H9 (cell line): ENCODE results near the gene HAGHL. TPM values are rescaled to one million over a fixed set of nuclear protein-coding genes. Genes with fewer than 3 reads are reported as not detected.

Experiments used
- DNase-seq: peaks from one replicate; pipeline ENCODE4 v3.0.0-alpha.2; 2017
- H2AFZ ChIP-seq: one replicate; pipeline ENCODE4 v1.6.1; 2013; ENCODE audit warnings: mild to moderate bottlenecking, low read length, control low read depth, moderate library complexity
- H2AK5ac ChIP-seq: 2 replicates; pipeline ENCODE4 v1.6.1; 2013; ENCODE audit warnings: low read length, control low read depth, mixed read lengths; ENCODE audit not compliant: insufficient read length
- H2BK120ac ChIP-seq: one replicate; pipeline ENCODE4 v1.6.1; 2013; ENCODE audit warnings: low read depth, mild to moderate bottlenecking, low read length, control low read depth, inconsistent platforms; ENCODE audit not compliant: poor library complexity, severe bottlenecking
- H2BK12ac ChIP-seq: 2 replicates; pipeline ENCODE4 v1.6.1; 2013; ENCODE audit warnings: low read length, control low read depth, mixed read lengths, low read depth; ENCODE audit not compliant: insufficient read length
- H2BK15ac ChIP-seq: 2 replicates; pipeline ENCODE4 v1.6.1; 2013; ENCODE audit warnings: low read depth, low read length, control low read depth
- H2BK20ac ChIP-seq: one replicate; pipeline ENCODE4 v1.6.1; 2013; ENCODE audit warnings: low read depth, mild to moderate bottlenecking, low read length, control low read depth, inconsistent platforms; ENCODE audit not compliant: poor library complexity, severe bottlenecking
- H2BK5ac ChIP-seq: 2 replicates; pipeline ENCODE4 v1.6.1; 2013; ENCODE audit warnings: low read length, control low read depth, mixed read lengths; ENCODE audit not compliant: insufficient read length
- H3K14ac ChIP-seq: 2 replicates; pipeline ENCODE4 v1.6.1; 2013; ENCODE audit warnings: low read length, control low read depth; ENCODE audit not compliant: insufficient read depth
- H3K18ac ChIP-seq: 2 replicates; pipeline ENCODE4 v1.6.1; 2013; ENCODE audit warnings: low read depth, mild to moderate bottlenecking, mixed read lengths, low read length, control low read depth; ENCODE audit not compliant: insufficient read length
- H3K23ac ChIP-seq: 2 replicates; pipeline ENCODE4 v1.6.1; 2013; ENCODE audit warnings: low read length, control low read depth, mixed read lengths, low read depth; ENCODE audit not compliant: insufficient read length
- H3K23me2 ChIP-seq: 2 replicates; pipeline ENCODE4 v1.6.1; 2013; ENCODE audit warnings: low read depth, mild to moderate bottlenecking, mixed read lengths, low read length, control low read depth; ENCODE audit not compliant: insufficient read length, poor library complexity, severe bottlenecking
- H3K27ac ChIP-seq: 2 replicates; pipeline ENCODE4 v1.5.1; 2013; ENCODE audit warnings: low read length, control low read depth, mixed read lengths, low read depth; ENCODE audit not compliant: insufficient read length
- H3K27me3 ChIP-seq: 2 replicates; pipeline ENCODE4 v1.6.1; 2013; ENCODE audit warnings: low read length, control low read depth, inconsistent platforms; ENCODE audit not compliant: insufficient read depth
- H3K4ac ChIP-seq: 2 replicates; pipeline ENCODE4 v1.6.1; 2013; ENCODE audit warnings: low read depth, mild to moderate bottlenecking, control low read depth, inconsistent platforms, low read length, moderate library complexity
- H3K4me1 ChIP-seq: 2 replicates; pipeline ENCODE4 v1.6.1; 2013; ENCODE audit warnings: low read length, control low read depth, inconsistent platforms; ENCODE audit not compliant: insufficient read depth
- H3K4me2 ChIP-seq: 2 replicates; pipeline ENCODE4 v1.6.1; 2013; ENCODE audit warnings: low read length, control low read depth, mixed read lengths; ENCODE audit not compliant: insufficient read length, insufficient read depth
- H3K56ac ChIP-seq: 2 replicates; pipeline ENCODE4 v1.6.1; 2013; ENCODE audit warnings: low read depth, mild to moderate bottlenecking, mixed read lengths, low read length, control low read depth; ENCODE audit not compliant: insufficient read length
- H3K79me1 ChIP-seq: 2 replicates; pipeline ENCODE4 v1.6.1; 2013; ENCODE audit warnings: low read depth, mild to moderate bottlenecking, moderate library complexity, low read length, control low read depth, inconsistent platforms; ENCODE audit not compliant: insufficient read depth, poor library complexity, severe bottlenecking
- H3K79me2 ChIP-seq: 2 replicates; pipeline ENCODE4 v1.6.1; 2013; ENCODE audit warnings: low read length, control low read depth, inconsistent platforms; ENCODE audit not compliant: insufficient read depth
- H3K9ac ChIP-seq: 2 replicates; pipeline ENCODE4 v1.6.1; 2013; ENCODE audit warnings: low read length, control low read depth, mixed read lengths; ENCODE audit not compliant: insufficient read length; ENCODE audit errors: extremely low read depth
- H3K9me3 ChIP-seq: one replicate; pipeline ENCODE4 v1.6.1; 2013; ENCODE audit warnings: low read depth, low read length, inconsistent platforms; ENCODE audit not compliant: control insufficient read depth
- H3T11ph ChIP-seq: one replicate; pipeline ENCODE4 v1.6.1; 2013; ENCODE audit warnings: mild to moderate bottlenecking, low read length, control low read depth, inconsistent platforms
- H4K20me1 ChIP-seq: one replicate; pipeline ENCODE4 v1.6.1; 2013; ENCODE audit not compliant: control insufficient read depth, insufficient read length, insufficient read depth
- H4K5ac ChIP-seq: 2 replicates; pipeline ENCODE4 v1.6.1; 2013; ENCODE audit warnings: low read depth, mild to moderate bottlenecking, mixed read lengths, low read length, control low read depth; ENCODE audit not compliant: insufficient read length
- H4K8ac ChIP-seq: replicated peaks from 2 replicates; pipeline ENCODE4 v1.6.1; 2013; ENCODE audit warnings: low read length, control low read depth, mixed read lengths, low read depth; ENCODE audit not compliant: insufficient read length
- H4K91ac ChIP-seq: 2 replicates; pipeline ENCODE4 v1.6.1; 2013; ENCODE audit warnings: low read depth, mild to moderate bottlenecking, moderate library complexity, mixed read lengths, low read length, control low read depth; ENCODE audit not compliant: insufficient read length
- H3K27ac Mint-ChIP-seq, 3 experiments: 2 replicates in 2 of 3; 3 replicates in 1 of 3; pipeline ENCODE4 v1.8.0; 2020 to 2021; ENCODE audit warnings: mixed read lengths in 3 of 3, mild to moderate bottlenecking in 1 of 3, moderate library complexity in 1 of 3
- H3K27me3 Mint-ChIP-seq: 2 replicates; pipeline ENCODE4 v1.8.0; 2021; ENCODE audit warnings: low read depth, mild to moderate bottlenecking, moderate library complexity, mixed read lengths
- H3K36me3 Mint-ChIP-seq, 3 experiments: 2 replicates in 2 of 3; 3 replicates in 1 of 3; pipeline ENCODE4 v1.8.0; 2020 to 2021; ENCODE audit warnings: low read depth in 3 of 3, mixed read lengths in 3 of 3; ENCODE audit not compliant: insufficient read depth in 1 of 3
- H3K4me1 Mint-ChIP-seq, 2 experiments: 2 replicates each; pipeline ENCODE4 v1.8.0; 2020; ENCODE audit warnings: mixed read lengths in 2 of 2
- H3K4me3 Mint-ChIP-seq, 2 experiments: 2 replicates in 1 of 2; 3 replicates in 1 of 2; pipeline ENCODE4 v1.8.0; 2020 to 2021; ENCODE audit warnings: mild to moderate bottlenecking in 2 of 2, mixed read lengths in 2 of 2, moderate library complexity in 1 of 2
- H3K9me3 Mint-ChIP-seq, 2 experiments: 2 replicates in 1 of 2; 3 replicates in 1 of 2; pipeline ENCODE4 v1.8.0; 2020; ENCODE audit warnings: mild to moderate bottlenecking in 2 of 2, mixed read lengths in 2 of 2, moderate library complexity in 1 of 2
- CTCF ChIP-seq: fragments of 200-600 bp; sonication (generic); conservative IDR thresholded peaks from 3 replicates; pipeline ENCODE4 v1.8.0; 2021; ENCODE audit warnings: antibody characterized with exemption, mild to moderate bottlenecking
- WGBS: extraction: QIAGEN DNeasy Blood & Tissue Kit; methylation state at CpG from one replicate; pipeline ENCODE4 v1.1.7; 2013; ENCODE audit warnings: missing lambda C conversion rate, low lambda C conversion rate, mixed read lengths; ENCODE audit not compliant: insufficient read length; ENCODE audit errors: extremely low coverage; 5-methylcytosine and 5-hydroxymethylcytosine counted together
- total RNA-seq: library from RNA; stranded (reverse); gene quantifications from 2 replicates; pipeline ENCODE4 v1.2.1, GENCODE V29; 2021

HAGHL gene
- total RNA-seq, 1 experiment from 2014 or later = 25.2 TPM

GRCh38 chr16:725463-726187, 1.3 kb upstream of the HAGHL start:
- Histone ChIP-seq H3K4me1 (no peaks in the 10 kb centered on the region), H3K4me2 (no peak overlapping the region), H3K4ac (no peak overlapping the region), H2BK20ac (no peak overlapping the region), H2BK5ac (no peak overlapping the region), H3K9ac (no peak overlapping the region), H4K20me1 (no peaks in the 10 kb centered on the region), H4K91ac (no peak overlapping the region), H2AK5ac (no peak overlapping the region), H3K27ac (no peak overlapping the region), H2BK15ac (no peak overlapping the region), H2BK120ac (no peak overlapping the region), H3K79me1 (no peaks in the 10 kb centered on the region), H3K79me2 (no peaks in the 10 kb centered on the region), H4K5ac (no peak overlapping the region), H3K18ac (no peak overlapping the region), H3K9me3 (no peaks in the 10 kb centered on the region), H3K56ac (no peak overlapping the region), H2AFZ (no peak overlapping the region), H3K23me2 (peaks cover 13% of the 10 kb centered on the region), H3T11ph (no peak overlapping the region), H3K27me3 (no peaks in the 10 kb centered on the region), H3K14ac (no peak overlapping the region), H4K8ac (no peak overlapping the region), H2BK12ac (no peak overlapping the region), H3K23ac (no peak overlapping the region)
- Mint-ChIP-seq H3K36me3 (peaks cover 0 to 5% (median 3%) of the 10 kb centered on the region in 3 experiments; a peak in 1 of 7 replicates), H3K4me1 (no peaks in the 10 kb centered on the region), H3K4me3 (peak overlapping the region in 1 of 2 experiments; percentile 40; a peak in 1 of 5 replicates), H3K27ac (no peak overlapping the region), H3K27me3 (peaks cover 14% of the 10 kb centered on the region), H3K9me3 (no peaks in the 10 kb centered on the region)
- no peak for TF ChIP-seq CTCF
- DNase-seq = no peak
- WGBS = no CpG with 5 or more reads among the region's 23 CpGs
